Measurements from ENCODE around the gene IHH.

DNA sequence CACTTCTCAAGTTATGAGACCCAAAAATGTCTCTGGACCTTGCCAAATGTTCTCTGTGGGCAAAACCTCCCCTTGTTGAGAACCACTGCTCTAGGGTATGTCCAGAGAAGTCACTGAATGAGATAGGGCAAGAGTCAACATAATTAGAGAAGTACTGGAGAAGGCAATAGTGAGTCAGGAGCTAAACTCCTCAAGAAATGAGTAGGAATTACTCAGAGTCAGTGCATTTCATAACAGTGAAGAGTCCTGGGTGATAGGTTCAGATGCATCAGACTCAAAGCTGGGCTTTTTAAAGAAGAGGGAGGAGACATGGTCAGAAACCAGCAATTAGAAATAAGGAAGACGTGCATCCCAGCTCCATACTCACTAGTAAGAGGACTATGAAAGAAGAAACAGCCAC lies 38.6 kb upstream of the IHH start:
- no peak for TF ChIP-seq EZH2 (IDR thresholded peaks at IDR 0.05; ENCODE audit: borderline replicate concordance, insufficient read depth, low read depth, low read length, poor library complexity, severe bottlenecking)
- TF ChIP-seq, protein P1, sequence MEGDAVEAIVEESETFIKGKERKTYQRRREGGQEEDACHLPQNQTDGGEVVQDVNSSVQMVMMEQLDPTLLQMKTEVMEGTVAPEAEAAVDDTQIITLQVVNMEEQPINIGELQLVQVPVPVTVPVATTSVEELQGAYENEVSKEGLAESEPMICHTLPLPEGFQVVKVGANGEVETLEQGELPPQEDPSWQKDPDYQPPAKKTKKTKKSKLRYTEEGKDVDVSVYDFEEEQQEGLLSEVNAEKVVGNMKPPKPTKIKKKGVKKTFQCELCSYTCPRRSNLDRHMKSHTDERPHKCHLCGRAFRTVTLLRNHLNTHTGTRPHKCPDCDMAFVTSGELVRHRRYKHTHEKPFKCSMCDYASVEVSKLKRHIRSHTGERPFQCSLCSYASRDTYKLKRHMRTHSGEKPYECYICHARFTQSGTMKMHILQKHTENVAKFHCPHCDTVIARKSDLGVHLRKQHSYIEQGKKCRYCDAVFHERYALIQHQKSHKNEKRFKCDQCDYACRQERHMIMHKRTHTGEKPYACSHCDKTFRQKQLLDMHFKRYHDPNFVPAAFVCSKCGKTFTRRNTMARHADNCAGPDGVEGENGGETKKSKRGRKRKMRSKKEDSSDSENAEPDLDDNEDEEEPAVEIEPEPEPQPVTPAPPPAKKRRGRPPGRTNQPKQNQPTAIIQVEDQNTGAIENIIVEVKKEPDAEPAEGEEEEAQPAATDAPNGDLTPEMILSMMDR (IDR thresholded peaks at IDR 0.05), result no peak

Data from B cell (primary cell).